Measurements from ENCODE around the gene ADAMTS2.

GRCh38 chr5:179183481-179183880, 161.8 kb downstream of the ADAMTS2 start:
- TF ChIP-seq, protein P1, sequence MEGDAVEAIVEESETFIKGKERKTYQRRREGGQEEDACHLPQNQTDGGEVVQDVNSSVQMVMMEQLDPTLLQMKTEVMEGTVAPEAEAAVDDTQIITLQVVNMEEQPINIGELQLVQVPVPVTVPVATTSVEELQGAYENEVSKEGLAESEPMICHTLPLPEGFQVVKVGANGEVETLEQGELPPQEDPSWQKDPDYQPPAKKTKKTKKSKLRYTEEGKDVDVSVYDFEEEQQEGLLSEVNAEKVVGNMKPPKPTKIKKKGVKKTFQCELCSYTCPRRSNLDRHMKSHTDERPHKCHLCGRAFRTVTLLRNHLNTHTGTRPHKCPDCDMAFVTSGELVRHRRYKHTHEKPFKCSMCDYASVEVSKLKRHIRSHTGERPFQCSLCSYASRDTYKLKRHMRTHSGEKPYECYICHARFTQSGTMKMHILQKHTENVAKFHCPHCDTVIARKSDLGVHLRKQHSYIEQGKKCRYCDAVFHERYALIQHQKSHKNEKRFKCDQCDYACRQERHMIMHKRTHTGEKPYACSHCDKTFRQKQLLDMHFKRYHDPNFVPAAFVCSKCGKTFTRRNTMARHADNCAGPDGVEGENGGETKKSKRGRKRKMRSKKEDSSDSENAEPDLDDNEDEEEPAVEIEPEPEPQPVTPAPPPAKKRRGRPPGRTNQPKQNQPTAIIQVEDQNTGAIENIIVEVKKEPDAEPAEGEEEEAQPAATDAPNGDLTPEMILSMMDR (conservative IDR thresholded peaks at IDR 0.05 in 1 of 2, IDR thresholded peaks at IDR 0.05 in 1 of 2; ENCODE audit: low read depth in 1 of 2, low read length in 2 of 2) = no peak
- no peak for TF ChIP-seq EZH2 (IDR thresholded peaks at IDR 0.05; ENCODE audit: low read length, missing control alignments)
